Adrenal gland (tissue), 5 donors: ENCODE data around the gene NCAPG2.

ENCODE experiments used
- POLR2A ChIP-seq, 2 donors: fragments of 450-650 bp; IDR thresholded peaks; one replicate each; pipeline ENCODE4 v1.6.1; 2017; ENCODE audit warnings: antibody characterized with exemption in 2 of 2, mild to moderate bottlenecking in 2 of 2, moderate library complexity in 1 of 2
- TF ChIP-seq, protein P1 (sequence below), 6 experiments: fragments of 450-650 bp in 4 of 6; fragments of 200-600 bp in 2 of 6; sonication (generic) in 1 of 6; IDR thresholded peaks; 1 replicate in 5 of 6; 2 replicates in 1 of 6; pipeline versions ENCODE4 v1.5.1 to v1.8.0; 2016 to 2021; ENCODE audit warnings: antibody characterized with exemption in 6 of 6, mild to moderate bottlenecking in 2 of 6, moderate library complexity in 1 of 6
- donor health status: DM: no; HTN: no; CAD: no.

DNA sequence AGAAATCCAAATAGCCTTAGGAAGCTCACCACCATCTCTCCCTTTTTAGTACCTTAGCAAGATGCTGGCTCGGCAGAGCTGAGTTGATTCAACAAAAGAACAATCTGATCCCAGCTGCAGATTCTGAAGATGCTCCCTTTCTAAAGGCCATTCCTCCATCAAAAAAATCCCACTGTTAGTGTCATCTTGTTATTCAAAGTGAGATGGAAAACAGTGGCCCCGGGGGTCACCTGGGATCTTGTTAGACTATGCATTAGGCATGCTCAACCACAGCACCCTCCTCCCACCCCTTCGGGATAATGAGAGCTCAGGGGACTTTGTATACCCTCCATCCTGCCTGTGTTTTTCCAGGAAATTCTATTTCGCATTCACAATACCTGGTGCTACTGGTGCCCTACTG, 2.4 kb downstream of the NCAPG2 start:
- TF ChIP-seq, protein P1, sequence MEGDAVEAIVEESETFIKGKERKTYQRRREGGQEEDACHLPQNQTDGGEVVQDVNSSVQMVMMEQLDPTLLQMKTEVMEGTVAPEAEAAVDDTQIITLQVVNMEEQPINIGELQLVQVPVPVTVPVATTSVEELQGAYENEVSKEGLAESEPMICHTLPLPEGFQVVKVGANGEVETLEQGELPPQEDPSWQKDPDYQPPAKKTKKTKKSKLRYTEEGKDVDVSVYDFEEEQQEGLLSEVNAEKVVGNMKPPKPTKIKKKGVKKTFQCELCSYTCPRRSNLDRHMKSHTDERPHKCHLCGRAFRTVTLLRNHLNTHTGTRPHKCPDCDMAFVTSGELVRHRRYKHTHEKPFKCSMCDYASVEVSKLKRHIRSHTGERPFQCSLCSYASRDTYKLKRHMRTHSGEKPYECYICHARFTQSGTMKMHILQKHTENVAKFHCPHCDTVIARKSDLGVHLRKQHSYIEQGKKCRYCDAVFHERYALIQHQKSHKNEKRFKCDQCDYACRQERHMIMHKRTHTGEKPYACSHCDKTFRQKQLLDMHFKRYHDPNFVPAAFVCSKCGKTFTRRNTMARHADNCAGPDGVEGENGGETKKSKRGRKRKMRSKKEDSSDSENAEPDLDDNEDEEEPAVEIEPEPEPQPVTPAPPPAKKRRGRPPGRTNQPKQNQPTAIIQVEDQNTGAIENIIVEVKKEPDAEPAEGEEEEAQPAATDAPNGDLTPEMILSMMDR (IDR thresholded peaks at IDR 0.05), result no peak
- TF ChIP-seq POLR2A (IDR thresholded peaks at IDR 0.05), result no peak
